ENCODE measurements around the gene PCNX2.

PCNX2 gene

GRCh38 chr1:232970508-232970907, 325.0 kb downstream of the PCNX2 start:
- DNase-seq (ENCODE audit: low read depth in 2 of 2, low spot score in 1 of 2) = no peak

DNA sequence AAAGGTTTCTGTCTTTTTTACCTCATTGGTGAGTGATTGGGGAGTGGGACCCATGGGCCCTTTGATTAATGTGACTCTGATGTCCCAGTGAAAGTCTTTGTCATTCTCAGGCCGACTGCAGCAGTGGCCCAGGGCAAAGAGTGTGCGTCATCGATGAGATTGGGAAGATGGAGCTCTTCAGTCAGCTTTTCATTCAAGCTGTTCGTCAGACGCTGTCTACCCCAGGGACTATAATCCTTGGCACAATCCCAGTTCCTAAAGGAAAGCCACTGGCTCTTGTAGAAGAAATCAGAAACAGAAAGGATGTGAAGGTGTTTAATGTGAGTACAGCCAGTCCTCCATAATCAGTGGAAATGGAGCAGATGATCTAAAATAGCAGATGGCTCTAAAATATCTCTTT, 325.7 kb downstream of the PCNX2 start:
- DNase-seq (ENCODE audit: low read depth in 2 of 2, low spot score in 1 of 2) = no peak

DNA sequence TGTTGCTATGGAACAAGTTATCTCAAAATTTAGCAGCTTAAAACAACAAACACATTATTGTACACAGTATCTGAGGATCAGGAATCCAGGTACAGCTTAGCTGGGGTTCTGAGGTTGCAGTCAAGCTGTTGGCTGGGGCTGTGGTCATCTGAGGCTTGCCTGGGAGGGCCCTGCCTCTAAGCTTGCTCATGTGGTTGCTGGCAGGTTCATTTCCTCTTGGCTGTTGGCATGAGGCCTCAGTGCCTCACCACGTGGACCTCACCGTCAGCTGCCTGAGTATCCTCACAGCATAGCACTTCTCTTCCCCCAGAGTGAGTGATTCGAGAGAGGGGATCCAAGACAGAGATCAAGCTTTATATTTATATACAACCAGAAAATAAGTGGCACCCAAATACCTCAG, 326.6 kb downstream of the PCNX2 start:
- DNase-seq (ENCODE audit: low read depth in 2 of 2, low spot score in 1 of 2) = no peak

DNA sequence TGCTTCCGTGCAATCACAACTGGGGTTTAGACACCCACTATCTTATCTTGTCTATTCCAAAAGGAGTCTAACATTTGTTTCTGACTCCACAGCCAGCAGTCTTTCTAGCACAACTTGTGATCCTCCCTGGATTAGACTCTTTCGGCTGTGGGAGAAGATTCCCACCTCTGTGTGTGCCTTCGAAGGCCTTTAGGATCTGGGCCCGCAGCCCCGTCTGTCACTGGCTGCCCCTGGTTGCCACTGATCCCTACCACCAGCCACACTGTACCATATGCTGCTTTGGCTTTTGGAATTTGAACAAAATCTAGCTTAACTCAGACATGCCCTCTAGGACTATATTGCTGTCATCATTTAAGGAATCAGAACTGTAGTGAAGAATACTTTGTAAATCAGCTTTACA, 327.1 kb downstream of the PCNX2 start:
- no peak for DNase-seq (ENCODE audit: low read depth in 2 of 2, low spot score in 1 of 2)

- no peak for DNase-seq (ENCODE audit: low read depth in 2 of 2, low spot score in 1 of 2)
Observed at GRCh38 chr1:232966663-232967062, 328.9 kb downstream of the PCNX2 start.

GRCh38 chr1:232965912-232966217, 329.7 kb downstream of the PCNX2 start:
- no peak for DNase-seq (ENCODE audit: low read depth in 2 of 2, low spot score in 1 of 2)

DNA sequence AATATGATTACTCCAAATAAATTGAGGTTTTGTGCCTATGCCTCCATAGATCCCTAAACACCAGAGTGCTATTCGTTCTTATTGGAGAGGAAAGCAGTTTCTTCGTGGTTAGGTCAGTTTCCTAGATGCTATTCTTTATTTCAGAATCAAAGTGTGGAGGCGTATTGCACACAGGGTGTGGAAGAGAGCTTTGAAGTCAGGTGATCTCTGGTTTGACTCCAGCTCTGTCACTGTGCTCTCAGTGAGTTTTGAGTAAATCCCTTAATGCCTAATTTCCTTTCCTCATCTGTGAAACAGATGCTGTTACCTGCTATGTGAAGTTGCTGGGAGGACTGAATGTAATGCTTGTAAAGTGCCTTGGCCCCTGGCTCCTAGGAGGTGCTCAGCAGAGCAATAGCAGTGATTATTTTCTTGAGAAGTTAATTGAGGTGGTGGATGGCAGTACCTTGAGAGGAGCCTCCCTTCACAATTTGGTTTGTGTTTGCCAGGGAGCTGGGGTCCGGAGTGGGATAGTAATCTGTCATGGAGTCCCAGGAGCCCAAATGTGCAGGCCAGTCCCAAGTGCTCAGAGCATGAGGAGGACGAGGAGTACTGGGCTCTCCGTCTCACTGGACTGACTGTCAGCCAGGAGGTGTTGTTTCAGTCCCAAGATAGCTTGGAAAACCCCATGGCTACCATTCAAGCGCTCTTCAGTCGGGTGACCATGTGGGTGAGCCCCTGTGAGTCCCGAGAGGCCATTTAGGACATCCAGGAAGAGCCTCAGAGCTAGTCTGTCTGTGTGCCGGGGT, 330.2 kb downstream of the PCNX2 start:
- DNase-seq (ENCODE audit: low read depth in 2 of 2, low spot score in 1 of 2) = no peak

GRCh38 chr1:232964601-232965000, 330.9 kb downstream of the PCNX2 start:
- DNase-seq (ENCODE audit: low read depth in 2 of 2, low spot score in 1 of 2) = no peak

DNA sequence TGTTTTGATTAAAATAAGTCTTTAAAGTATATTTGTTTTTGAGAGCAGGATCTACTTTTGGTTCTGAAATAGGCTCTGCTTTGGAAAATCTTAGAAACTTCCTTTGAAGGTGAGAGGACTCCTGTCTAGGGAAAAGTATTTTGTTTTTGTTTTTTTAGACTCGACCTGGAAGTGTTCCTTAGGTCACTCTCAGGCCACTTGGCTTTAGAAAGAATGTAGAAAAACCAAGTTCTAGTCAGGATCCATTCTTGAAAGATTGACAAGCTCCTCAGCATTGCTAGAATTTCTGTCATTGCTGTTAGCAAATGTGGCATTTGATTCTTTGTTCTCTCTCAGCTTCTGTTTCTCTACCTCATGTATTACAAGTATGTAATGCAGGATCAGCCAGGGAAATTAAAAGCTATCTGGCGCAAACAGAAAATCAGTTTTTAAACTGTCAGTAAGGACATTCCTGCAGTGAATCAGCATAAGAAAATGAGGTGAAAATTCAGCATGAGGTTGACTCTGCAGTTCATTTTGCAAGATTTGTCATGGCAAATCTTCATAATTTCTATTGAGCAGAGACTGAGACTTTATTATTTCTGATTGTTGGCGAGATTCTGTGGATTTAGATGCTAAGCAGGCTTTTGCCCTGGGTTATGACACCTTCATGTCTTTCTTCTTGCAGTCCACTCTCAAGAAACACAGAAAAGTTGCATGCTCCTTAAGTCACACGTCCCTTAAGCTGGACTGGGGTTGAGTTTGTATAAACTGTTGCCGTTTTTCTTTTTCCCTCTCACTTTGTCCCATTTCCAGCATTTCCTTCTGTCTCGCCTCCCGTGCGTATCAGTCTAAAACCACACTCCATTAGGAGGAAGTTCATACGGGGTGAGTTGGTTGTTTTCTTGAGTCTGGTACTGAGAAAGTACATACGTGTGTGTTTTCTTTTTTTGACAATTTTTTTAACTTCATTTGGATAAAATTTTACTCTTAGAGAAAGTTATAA, 332.5 kb downstream of the PCNX2 start:
- no peak for DNase-seq (ENCODE audit: low read depth in 2 of 2, low spot score in 1 of 2)

DNA sequence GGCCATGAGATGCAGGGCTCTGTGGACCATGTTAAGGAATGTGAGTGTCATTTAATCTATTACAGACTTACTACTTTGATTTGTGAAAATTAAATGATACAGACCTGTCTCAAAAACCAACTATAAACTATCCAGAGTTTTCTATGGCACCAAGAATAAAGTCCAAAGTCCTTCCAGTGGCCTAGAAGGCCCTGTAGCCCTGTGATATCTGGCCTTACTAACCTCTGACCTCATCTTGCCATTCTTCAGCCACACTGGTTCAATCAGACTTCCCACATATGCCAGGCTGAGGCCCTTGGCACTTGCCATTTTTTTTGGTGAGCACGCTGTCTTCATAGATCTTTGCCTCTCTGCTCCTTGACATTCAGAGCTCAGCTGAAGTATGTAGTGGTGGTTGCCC, 337.5 kb downstream of the PCNX2 start:
- no peak for DNase-seq (ENCODE audit: low read depth in 2 of 2, low spot score in 1 of 2)

DNA sequence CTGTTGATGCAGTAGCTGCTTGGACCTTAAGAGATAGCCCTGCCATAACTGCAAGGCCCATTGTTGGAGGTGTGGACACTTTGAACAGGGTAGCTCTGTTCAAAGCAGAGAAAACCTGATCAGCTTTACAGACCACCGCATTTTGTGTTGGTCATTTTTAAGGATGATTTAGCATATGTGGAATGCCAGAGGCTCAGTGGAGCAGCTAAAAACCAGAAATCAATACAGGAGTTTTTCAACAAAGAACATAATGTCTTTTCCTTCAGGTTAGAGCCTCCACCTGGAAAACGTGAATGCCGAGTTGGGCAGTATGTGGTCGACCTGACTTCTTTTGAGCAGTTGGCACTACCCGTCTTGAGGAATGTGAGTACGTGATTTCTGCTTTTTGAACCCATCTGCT, 339.4 kb downstream of the PCNX2 start:
- DNase-seq (ENCODE audit: low read depth in 2 of 2, low spot score in 1 of 2) = no peak

DNA sequence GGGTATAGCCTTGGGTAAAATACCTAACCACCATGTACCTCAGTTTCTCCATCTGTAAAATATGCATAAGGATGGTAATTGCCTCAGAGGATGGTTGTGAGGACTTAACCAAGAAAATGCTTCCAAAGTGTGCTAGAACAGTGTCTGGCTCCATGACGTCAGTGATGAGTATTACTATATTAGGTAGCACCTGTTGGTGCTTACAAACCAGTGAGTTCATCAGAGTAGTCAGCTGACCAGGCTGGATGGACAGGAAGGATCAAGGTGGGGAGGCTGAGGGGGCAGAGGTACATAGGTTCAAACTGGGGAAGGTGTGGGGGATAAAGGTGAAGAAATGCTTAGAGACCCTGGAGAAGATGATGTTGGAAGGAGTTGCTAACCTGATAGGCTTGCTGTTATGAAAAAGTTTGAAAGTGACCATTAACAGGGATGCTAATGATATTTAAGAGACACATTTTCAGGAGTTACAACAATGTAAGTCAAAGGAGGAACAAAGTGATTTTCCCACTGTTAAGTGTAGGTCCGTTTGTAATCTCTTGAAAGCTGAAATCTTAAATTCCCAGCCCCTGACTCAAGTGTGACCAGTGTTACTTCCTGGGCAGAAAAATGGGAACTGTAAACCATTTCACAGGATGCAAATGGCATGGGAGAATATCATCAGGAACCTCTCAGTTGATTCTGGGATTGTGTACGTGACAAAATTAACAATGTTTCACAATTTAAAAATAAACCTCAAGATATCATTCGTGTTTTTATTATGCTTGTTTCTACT, 340.7 kb downstream of the PCNX2 start:
- DNase-seq (ENCODE audit: low read depth in 2 of 2, low spot score in 1 of 2) = no peak

DNA sequence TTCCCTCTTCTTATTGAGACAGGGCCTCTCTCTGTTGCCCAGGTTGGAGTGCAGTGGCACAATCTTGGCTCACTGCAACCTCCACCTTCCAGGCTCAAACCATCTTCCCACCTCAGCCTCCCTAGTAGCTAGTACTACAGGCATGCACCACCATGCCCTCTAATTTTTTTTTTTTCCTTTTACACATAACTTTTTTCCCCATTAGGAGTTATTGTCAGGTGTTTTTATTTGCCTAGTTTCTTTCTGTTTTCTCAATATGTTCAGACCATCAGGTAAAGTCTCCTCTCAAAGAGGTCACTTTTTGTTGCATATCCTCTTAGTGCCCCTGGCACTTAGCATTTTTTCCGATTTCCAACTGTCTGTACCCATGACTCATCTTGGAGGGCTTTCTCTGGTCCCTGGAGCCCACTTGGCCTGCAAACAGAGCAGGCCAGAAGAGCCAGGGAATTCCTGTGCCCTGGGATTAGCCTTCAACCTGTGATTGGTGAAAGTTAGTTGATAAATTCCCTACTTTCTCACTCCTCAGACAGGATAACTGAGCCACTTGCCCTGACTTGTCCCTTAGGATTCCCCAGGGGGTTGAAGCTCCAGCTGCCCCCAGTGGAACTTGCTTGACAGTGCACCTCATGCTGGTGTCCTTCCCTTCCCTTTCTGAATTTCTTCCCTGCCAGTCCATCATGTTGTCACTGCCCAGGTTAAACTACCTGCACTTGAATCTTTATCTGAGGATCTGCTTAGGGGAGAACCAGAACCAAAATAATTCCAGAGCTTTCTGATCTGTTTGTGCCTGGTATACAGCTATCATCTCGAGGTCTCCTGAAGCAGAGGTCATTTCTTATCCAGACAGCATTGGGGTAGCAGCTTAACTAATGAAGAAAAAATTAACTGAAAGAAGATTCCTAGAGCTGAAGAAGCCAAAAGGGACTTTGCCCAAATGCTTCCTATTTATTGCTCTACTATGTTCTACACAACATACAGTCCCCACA, 342.7 kb downstream of the PCNX2 start:
- DNase-seq (ENCODE audit: low read depth in 2 of 2, low spot score in 1 of 2) = no peak

GRCh38 chr1:232951605-232952004, 343.9 kb downstream of the PCNX2 start:
- no peak for DNase-seq (ENCODE audit: low read depth in 2 of 2, low spot score in 1 of 2)

DNA sequence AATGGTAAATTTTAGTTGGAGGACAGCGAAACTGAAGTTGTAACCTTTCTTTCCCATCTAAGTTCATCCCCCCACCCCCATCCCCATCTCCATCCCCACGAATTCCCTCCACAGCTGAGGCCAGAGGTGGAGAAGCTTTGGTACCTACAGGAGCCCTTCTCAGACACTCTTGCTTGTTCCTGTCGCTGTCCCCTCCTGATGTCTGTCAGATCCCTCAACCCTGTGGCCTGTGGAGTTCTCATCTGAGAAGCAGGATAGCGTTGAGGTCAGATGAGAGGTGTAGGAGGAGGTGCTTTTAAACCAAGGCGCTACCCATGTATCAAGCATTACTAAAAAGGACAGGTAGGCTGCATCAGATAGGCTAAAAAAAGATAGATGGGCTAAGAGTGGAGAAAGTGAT, 344.3 kb downstream of the PCNX2 start:
- DNase-seq (ENCODE audit: low read depth in 2 of 2, low spot score in 1 of 2) = no peak

DNA sequence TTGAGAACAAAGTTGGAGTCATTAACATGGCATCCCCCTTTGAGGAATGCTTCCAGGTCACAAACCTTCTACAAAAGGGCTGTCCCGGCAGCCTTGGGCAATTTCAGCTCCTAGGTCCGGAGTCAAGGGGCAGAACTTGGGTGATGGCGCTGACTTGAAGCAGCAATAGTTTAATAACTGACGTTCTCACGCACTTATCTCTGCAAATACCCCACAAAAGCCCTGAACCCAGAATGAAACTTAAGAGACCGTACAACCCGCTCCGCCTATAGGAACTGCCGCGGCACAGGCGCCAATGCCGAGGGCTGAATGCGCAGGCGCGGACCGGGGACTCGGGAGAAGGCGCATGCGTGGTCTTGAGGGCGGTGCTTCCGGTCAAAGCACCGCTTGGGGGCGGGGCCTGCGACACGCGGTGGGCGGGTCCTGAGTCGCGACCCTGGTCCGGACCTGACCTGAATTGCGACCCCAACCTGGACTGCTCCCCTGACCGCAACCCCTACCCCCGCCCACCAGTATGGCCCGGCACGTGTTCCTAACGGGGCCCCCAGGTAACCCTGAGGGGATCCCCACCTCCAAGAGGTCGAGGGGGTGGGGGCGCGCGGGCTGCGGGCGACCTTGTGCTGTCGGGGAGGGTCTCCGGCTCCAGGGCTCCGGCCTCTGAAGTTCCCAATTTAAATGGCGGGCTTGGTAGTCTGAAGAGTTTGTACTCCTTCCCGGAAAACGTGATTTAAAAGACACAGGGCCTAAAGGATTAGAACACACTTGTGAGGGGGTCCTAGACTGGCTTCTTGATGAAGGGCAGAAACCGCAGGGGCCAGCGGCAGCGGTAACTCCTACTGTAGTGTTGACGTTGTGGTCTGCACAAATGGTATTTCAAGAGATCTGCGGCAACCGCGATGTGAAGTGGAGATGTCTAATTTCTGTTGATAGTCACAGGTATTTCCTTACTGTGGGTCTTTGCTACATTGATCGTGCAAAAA, 345.0 kb downstream of the PCNX2 start, which contains the start of gene NTPCR:
Gene NTPCR, plus strand, starts transcription at position 415 of the 980 bp plus-strand sequence. Its CDS starts 100 bp downstream, at position 515.
- DNase-seq (ENCODE audit: low read depth in 2 of 2, low spot score in 1 of 2) = peak; percentile 91 to 94

GRCh38 chr1:232949636-232950196, 345.8 kb downstream of the PCNX2 start:
- DNase-seq (ENCODE audit: low read depth in 2 of 2, low spot score in 1 of 2) = no peak

- no peak for DNase-seq (ENCODE audit: low read depth in 2 of 2, low spot score in 1 of 2)
Observed at GRCh38 chr1:232944347-232944746, 351.2 kb downstream of the PCNX2 start.

Measured in stimulated activated CD8-positive, alpha-beta memory T cell treated with anti-CD3 and anti-CD28 coated beads, Interleukin-4, amount 100 ng/mL, for 1 hour (primary cell).